ENCODE results near the gene DCAF6.

DCAF6 gene

GRCh38 chr1:168085401-168085872, 149.0 kb downstream of the DCAF6 start:
- DNase-seq, result no peak

- DNase-seq, result no peak
Measured at GRCh38 chr1:168086438-168086837, 150.0 kb downstream of the DCAF6 start.

- DNase-seq, result no peak
Measured at GRCh38 chr1:168087696-168088095, 151.2 kb downstream of the DCAF6 start.

- peak; percentile 6 to 27 for DNase-seq
Measured at GRCh38 chr1:168088511-168089325, 152.2 kb downstream of the DCAF6 start.

- no peak for DNase-seq
Measured at GRCh38 chr1:168089326-168089978, 153.0 kb downstream of the DCAF6 start.

- no peak for DNase-seq
Measured at GRCh38 chr1:168089979-168090337, 153.5 kb downstream of the DCAF6 start.

GRCh38 chr1:168090395-168090794, 153.9 kb downstream of the DCAF6 start:
- DNase-seq, result no peak

- no peak for DNase-seq
Measured at GRCh38 chr1:168091063-168091462, 154.6 kb downstream of the DCAF6 start.

GRCh38 chr1:168091720-168092550, 155.5 kb downstream of the DCAF6 start:
- peak; percentile 6 to 24 for DNase-seq

- no peak for DNase-seq
Measured at GRCh38 chr1:168092566-168093355, 156.3 kb downstream of the DCAF6 start.

GRCh38 chr1:168093616-168094015, 157.1 kb downstream of the DCAF6 start:
- no peak for DNase-seq

GRCh38 chr1:168095476-168095875, 159.0 kb downstream of the DCAF6 start:
- DNase-seq, result no peak

GRCh38 chr1:168096296-168097165, 160.0 kb downstream of the DCAF6 start:
- no peak for DNase-seq

GRCh38 chr1:168097921-168098528, 161.5 kb downstream of the DCAF6 start:
- no peak for DNase-seq

- no peak for DNase-seq
Measured at GRCh38 chr1:168098534-168099320, 162.2 kb downstream of the DCAF6 start.

GRCh38 chr1:168099337-168099801, 162.9 kb downstream of the DCAF6 start:
- no peak for DNase-seq

- no peak for DNase-seq
Measured at GRCh38 chr1:168100315-168101002, 164.0 kb downstream of the DCAF6 start.

- DNase-seq, result no peak
Measured at GRCh38 chr1:168101336-168101735, 164.9 kb downstream of the DCAF6 start.

- DNase-seq, result no peak
Measured at GRCh38 chr1:168102487-168102886, 166.0 kb downstream of the DCAF6 start.

Measured in inflammatory macrophage (primary cell).